HG03432 (cell line): Measurements from ENCODE around the gene RUNDC1.

Source experiments
- ATAC-seq: cut with Tn5 transposase; IDR thresholded peaks from one replicate; pipeline ENCODE4 v1.9.1; 2021; ENCODE audit warnings: mild to moderate bottlenecking, moderate library complexity; ENCODE audit not compliant: unreplicated experiment

The RUNDC1 gene

GRCh38 chr17:43034894-43035293 lies 54.5 kb downstream of the RUNDC1 start:
- no peak for ATAC-seq

- ATAC-seq = no peak
Observed at GRCh38 chr17:43039646-43040045, 59.3 kb downstream of the RUNDC1 start.

GRCh38 chr17:43040655-43041054 lies 60.3 kb downstream of the RUNDC1 start:
- no peak for ATAC-seq

- ATAC-seq = no peak
Observed at GRCh38 chr17:43042025-43042628, 61.8 kb downstream of the RUNDC1 start.
